GM18505 (cell line): Measurements from ENCODE around the gene SNAPIN.

Experiments used
- ATAC-seq: cut with Tn5 transposase; IDR thresholded peaks from one replicate; pipeline ENCODE4 v1.9.1; 2021; ENCODE audit not compliant: unreplicated experiment
- POLR2A ChIP-seq: IDR thresholded peaks from 4 replicates; pipeline ENCODE4 v1.6.1; 2011; ENCODE audit warnings: borderline replicate concordance; ENCODE audit not compliant: insufficient read depth, insufficient read length; ENCODE audit errors: extremely low read depth

The SNAPIN gene

DNA sequence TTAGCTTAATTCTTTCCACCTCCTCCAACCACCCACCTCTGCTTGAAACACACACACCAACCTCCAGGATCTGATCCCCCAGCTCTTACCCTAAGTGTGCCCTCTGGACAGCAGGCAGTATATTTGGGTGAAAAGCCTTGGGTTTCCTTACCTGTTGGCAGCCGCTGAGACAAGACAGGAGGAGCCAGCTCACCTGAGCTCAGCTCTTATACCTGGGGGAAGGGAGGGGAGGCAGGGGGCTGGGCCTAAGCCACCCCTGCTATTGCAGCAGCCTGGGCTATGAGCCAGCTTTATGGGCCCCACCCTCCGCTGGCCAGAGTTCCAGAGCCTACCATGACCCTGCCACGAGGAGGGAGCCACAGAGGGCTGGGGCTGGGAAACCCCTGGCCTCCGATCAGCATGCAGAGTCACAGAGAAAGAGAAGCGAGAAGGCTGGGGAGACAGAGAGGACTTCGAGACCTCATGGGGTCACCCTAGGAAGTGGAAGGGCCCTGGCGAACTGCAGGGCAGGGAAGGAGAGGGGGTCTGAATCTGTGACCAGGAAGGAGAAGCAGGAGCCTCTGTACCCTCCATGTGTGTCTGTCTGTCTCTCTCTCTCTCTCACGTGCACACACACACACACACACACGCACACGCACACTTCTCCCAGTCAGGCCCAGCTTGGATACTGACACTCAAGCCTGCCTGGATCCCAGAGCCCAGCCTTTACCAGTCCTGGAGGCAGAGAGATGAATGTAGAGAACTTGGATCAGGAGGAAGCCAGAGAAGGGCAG lies 42.2 kb upstream of the SNAPIN start, which contains the start of gene S100A14:
Gene S100A14, minus strand, starts transcription at position 182 of the 773 bp plus-strand sequence. CDS start 467 bp downstream, outside the sequence.
- no peak for ATAC-seq
- TF ChIP-seq POLR2A: no peak

DNA sequence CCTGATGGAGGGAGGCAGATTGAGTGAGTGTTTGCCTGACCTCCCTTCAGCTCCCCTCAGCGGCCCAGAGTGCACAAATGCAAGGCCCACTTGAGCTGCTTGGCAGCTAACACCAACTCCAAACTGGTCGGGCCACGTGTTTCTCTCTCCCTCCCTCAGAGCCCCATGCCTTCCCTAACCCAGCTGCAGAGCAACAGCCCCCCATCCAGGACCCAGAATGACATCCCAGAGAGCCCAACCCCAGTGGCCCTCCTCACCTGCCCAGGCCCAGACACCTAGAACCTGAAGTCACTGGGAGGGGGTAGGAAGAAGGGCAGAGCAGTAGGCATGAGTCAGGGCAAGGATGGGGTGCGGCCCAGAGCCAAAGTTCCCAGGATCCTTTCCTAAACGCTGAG lies 41.6 kb upstream of the SNAPIN start:
- no peak for TF ChIP-seq POLR2A
- ATAC-seq: no peak

DNA sequence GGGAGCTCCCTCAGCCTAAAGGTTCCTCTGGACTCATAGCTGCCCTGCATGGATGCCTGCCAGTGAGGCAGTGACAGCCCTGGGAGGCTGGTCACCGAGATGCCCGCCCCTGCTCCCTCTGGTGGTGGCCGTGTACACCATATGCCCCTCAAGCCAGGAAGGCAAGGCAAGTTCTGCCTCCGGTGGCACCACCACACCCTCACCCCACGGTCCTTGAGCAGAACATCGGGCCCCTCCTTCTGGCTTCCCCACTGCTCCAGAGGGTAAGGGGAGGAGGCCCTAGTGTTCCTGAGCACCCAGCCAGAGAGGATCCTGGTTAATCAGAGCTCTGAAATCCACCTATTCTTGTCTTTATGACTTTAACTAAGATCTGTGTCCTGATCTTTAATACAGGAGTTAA lies 40.8 kb upstream of the SNAPIN start:
- TF ChIP-seq POLR2A: no peak
- no peak for ATAC-seq

DNA sequence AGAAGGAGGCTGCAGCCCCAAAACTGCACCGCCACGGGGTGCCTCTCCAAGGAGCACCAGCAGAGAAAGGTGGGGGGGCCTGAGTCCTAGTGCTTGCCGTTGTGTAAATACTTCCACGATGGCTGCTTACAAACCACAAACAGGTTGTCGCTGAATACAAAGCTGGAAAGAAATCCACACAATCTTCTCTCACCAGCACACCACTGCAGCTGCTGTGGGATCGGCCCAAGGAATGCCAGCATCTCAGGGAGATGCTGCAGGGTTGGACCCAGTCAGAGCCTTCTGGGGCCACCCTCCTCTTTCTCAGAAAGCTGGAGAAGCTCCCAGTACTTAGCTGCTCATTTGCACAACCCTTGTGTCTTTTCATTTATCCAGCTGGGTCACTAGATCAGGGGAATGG lies 39.3 kb upstream of the SNAPIN start:
- ATAC-seq: no peak
- TF ChIP-seq POLR2A: no peak

DNA sequence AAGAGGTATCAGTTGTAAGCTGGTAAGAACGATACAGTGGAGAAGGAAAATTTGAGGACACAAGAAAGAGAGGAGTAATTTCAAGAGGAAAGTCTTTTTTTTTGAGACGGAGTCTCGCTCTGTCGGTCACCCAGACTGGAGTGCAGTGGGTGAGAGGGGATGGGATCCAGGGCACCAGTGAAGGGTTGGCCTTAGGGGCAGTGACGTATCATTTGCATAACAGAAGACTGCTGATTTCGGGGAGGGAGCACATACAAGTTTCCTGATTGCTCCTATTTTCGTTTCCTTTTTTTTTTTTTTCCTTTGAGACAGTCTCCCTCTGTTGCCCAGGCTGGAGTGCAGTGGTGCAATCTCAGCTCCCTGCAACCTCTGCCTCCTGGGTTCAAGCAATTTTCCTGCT lies 35.4 kb upstream of the SNAPIN start:
- no peak for TF ChIP-seq POLR2A
- no peak for ATAC-seq

DNA sequence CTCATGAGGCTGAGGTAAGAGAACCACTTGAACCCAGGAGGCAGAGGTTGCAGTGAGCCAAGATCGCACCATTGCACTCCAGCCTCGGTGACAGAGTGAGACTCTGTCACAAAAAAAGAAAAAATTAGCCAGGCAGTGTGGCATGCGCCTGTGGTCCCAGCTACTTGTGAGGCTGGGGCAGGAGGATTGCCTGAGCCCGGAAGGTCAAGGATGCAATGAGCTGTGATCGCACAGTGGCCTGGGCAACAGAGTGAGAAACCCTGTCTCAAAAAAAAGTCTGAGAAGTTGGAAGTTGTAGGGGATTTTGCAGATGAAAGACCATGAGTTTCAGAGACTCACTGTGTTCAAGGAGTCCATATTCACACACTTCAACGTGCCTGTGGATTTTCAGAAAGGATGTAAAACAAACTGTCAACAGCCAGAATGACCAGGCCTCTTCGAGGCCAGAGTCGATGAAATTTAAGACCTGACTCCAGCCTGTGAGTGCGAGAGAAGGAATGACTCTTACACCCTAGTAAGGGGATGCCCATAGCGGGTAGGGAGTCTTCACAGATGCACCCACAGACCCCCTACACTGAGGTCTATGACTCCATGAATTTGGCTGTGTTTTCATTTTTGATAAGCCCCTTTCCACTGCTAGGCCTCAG lies 33.4 kb upstream of the SNAPIN start:
- no peak for ATAC-seq

DNA sequence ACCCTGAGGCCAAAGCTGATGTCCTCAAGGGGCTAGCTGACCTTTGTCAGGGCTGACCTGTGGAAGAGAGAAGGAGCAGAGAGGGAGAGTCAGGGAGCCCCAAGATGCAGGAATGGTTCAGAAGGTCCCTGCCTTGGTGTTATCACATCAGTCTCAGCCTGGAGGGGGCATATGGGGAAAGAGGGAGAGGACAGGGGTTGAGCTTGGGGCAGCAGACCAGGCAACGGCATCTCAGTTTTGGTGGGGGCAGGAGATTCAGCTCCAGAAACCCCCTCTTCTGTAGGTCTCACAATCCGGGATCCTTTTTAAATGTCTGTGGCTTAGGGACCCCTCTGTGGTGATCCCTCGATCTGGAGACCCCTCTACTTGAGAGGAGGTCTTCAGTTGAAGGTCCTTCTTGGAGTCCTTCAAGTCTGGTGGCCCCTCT lies 32.0 kb upstream of the SNAPIN start:
- no peak for TF ChIP-seq POLR2A
- ATAC-seq: no peak

More for the DNA sequence above, 33.4 kb upstream of the SNAPIN start:
- no peak for TF ChIP-seq POLR2A

DNA sequence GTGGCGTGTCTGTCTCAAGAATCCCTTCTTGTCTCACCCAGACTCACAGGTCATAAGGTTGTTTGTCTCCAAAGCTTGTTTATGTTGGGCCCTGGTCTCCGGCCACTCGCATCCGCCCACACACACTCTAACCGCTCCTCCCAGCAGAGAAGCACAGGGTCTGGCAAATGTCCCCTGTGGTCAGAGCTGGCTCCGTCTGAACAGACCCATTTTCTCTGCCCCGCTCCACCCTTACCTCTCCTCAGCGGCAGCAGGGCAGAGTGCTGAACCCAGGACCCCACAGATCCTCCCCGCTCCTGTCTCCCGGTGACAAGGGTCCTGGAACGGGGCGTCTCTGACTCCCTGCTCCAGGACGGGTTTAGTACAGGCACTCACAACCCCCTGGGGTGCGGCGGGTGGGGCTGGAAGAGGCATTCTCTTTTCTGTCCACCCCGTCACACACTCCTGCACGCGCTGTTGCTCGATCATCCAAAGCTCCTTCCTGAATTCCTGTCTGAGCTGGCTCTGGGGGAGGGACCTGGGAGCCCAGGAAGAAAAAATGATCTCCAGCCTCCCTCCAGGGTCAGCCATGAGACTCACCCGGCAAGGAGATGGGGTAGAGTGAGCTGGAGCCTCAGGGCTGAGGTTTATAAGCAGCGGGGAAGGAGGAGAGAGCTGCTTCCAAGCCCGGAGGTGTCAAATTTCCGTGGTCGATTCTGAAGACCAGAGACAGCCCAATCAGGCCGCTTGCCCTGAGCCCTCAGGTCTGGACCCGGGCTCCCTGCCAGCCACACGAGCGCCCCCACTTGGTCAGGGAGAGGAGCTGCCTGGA lies 31.4 kb upstream of the SNAPIN start, which contains the start of gene S100A13:
Gene S100A13, minus strand, starts transcription at position 602 of the 811 bp plus-strand sequence. CDS start 1,033 bp downstream, outside the sequence.
- no peak for ATAC-seq
- TF ChIP-seq POLR2A: peak; percentile 54

DNA sequence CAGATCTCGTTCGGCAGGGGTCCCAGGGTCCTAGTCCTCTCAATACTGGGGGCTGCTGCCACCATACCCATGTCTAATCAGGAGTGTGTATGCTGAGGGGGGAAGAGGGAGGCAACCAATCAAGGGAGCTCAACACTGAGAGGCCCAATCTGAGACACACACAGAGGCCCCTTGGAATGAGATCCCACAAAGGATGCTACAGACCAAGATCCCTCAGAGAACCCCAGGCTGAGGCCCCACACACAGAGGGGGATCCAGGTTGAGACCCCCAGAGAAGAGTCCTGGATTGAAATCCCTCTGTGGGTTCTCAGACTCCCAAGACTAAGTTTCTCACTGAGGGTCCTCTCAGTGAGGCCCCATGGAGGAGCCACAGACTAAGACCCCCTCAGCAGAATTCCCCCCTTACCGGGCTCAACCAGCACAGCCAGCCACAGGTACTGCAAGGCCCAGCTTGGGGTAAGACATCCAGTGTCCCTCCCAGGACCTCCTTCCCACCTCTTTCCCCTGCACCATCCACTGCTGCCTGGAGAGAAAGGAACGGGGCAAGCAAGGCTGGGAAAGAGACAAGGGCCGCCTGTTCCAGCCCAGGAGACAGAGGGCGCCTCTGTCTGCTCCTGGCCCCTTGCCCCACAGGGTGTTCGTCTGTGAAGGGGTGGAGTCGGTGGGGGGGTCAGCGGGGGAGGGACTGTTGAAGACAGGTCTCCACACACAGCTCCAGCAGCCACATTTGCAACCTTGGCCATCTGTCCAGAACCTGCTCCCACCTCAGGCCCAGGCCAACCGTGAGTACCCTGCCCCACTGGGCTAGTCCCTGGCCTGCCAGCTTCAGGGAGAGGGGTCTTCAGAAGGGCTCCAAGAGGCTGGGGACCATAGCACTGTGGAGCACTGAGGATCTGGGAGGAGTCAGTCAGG lies 30.5 kb upstream of the SNAPIN start, which contains the start of gene S100A1:
Gene S100A1, plus strand, starts transcription at position 720 of the 912 bp plus-strand sequence. CDS start 2,088 bp downstream, outside the sequence.
- no peak for TF ChIP-seq POLR2A
- no peak for ATAC-seq

DNA sequence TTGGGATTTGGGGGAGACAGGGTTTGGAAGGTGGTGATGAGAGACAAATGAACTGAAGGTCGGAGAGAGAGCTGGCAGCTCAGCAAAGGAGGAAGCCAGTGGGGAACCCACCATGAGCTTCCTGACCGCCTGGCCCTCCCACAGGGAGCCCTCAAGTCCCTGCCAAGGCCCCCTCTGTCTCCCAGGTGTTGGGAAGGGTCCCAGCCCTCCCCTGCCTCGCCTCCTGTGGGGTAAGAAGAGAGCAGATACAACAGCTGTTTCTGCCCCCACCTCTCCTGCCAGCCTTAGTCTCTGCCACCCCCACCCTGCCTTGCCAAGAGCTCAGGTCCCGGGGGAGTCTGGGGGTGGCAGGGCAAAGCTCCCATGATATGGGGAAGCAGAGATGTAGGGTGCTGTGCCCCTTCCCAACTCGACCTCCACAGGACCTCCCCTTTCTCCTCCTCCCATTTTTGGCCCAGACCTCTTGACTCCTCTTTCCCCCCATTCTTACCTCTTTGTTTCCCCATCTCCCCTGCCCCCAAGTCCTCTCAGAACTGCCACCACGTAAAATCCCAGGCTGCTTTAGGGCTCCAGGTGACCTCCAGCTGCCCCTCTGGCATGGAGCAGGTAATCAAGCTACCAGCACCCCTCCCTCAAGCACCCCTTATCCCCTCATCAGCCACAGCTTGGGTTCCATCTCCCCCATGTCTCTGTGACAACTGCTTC lies 29.7 kb upstream of the SNAPIN start:
- ATAC-seq: no peak
- TF ChIP-seq POLR2A: no peak

DNA sequence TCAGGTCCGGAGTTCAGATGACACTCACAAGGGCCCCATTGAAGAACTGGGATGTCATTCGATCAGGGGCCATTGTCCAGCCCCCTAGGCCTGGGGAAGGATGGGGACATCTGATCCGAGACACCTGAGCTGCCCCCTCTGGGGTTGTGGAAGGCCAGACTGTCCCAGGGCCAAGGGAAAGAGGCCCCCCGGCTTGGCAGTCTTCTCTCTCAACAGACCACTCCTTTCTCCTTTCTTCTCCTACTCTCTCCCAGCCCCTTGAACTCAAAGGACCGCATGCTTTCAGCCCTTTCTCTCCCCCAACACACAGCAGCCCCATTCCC lies 29.2 kb upstream of the SNAPIN start:
- no peak for ATAC-seq
- no peak for TF ChIP-seq POLR2A

DNA sequence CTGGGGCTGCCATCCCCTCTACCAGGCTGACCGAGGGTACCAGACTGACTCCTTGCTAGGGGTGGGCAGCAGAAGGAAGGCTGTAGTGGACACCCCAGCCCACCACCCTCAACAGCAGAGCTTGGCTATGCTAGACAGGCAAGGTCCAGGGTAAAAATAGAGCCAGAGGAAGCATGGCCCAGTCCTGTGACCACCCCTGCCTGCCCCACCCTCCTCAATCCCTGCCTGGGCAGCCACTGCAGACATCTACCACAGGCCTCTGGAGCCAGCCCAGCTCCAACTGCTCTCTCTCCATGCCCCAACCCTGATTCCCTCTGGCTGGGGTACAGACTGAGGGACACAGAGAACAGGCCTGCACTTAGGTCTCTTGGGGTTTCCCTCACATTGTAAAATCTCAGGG lies 28.5 kb upstream of the SNAPIN start:
- no peak for TF ChIP-seq POLR2A
- no peak for ATAC-seq

DNA sequence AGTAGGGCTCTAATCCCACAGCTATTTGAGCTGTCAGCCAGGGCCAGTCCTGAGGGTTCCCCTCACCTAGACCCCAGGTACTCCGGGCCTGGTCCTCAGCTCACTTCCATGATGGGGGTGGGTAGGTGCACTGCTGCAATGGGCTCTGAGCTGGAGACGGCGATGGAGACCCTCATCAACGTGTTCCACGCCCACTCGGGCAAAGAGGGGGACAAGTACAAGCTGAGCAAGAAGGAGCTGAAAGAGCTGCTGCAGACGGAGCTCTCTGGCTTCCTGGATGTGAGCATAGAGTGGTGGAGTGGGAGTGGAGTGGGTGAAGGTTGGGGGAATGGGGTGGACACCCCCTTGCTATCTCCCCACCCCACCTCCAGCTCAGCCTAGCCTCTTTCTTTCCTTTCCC lies 28.1 kb upstream of the SNAPIN start:
- TF ChIP-seq POLR2A: no peak
- ATAC-seq: no peak
